GM19025 (cell line): Measurements from ENCODE around the gene GMDS.

ENCODE experiments used
- ATAC-seq: cut with Tn5 transposase; IDR thresholded peaks from one replicate; pipeline ENCODE4 v1.9.1; 2021; ENCODE audit warnings: mild to moderate bottlenecking, low read depth, moderate library complexity; ENCODE audit not compliant: unreplicated experiment

The GMDS gene

DNA sequence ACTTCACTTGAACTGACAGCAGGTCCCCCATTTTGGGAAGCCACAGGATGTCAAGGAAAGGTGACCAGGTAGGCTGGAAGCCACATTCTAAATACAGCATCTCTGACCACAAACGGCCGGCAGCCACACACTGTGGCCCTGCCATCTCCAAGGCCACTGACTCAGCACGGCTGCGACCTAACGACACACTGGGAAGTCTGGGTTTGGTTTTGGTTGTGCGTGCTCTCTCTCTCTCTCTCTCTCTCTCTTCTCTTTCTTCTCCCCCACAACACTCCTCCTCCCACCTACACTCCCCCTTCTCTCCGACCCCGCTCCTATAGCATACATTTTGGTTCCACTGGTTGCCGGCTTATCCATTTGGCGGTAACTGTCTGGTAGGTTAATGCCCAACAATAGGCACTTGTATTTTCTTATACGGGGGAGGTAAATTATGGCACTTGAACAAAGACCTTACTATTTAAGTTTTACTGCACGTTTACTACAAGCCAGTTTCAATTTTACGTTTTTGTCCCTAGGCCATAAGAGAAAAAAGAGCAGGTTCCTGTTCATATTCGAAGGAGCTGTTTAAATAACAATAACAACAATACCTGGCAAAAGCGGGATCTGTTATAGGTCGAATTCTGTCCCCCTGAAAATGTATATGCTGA lies 103.6 kb downstream of the GMDS start:
- ATAC-seq: no peak

DNA sequence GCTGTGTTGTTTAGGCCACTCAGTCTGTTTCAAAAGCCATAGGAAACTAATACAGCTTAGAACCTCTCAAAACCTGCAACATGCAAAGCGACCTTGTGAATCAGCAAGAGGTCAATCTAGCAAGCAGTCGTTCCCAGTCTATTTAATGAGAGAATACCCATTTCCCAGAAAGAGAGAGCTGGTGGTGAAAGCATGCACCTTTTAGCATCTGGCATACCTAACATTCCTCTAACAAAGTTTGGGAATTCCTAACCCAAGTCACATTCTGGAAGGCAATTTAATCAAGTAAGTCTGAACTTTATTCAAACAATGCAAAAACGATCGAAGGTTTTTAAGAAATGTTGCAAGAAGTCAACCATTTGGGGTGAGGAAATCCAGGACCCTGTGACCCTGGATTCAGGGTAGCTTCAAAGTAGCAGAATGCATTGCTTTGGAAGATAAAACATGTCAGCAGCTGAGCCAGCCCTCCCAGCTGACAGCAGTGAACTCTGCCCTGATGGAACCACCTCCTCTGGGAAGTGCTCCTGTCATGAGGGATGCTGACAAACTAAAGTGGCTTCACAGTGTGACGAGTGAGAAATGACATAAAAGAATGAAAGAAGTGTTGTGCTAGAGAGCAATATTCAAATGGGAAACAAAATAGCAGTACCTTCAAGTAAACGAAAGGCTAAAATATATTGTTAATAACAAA lies 104.8 kb downstream of the GMDS start:
- no peak for ATAC-seq

DNA sequence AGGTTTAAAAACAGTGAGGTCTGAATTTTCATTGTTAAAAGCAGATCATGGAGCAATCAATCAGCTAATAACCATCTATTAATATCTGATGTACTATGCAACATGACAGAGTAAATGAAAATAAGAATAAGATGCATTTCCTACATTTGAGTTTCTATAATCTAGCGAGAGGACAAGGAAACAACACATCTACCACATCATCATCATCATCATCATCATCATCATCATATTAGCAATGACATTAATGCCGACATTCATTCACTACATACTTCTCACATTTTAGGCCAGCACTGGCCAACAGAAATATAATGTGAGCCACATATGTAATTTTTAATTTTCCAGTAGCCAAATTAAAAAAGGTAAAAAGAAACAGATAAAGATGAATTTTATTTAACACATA lies 110.0 kb downstream of the GMDS start:
- ATAC-seq: no peak

DNA sequence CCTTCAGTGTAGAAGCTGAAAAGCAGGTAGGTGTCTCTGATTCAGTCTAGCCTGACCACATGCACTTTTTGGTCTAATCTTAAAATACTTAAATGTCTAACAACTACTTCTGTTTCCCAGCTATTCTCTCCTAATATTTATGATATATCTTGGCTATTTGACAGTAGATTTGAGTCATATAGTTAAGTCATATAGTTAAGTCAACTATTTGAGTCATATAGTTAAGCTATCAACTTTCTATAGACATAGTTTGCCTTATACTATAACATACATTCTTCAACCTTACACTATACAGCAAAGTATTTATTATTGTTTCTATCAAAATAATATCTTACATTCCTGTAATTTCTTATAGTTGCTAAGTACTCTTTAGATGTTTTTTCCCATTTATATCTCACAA lies 110.9 kb downstream of the GMDS start:
- ATAC-seq: no peak

DNA sequence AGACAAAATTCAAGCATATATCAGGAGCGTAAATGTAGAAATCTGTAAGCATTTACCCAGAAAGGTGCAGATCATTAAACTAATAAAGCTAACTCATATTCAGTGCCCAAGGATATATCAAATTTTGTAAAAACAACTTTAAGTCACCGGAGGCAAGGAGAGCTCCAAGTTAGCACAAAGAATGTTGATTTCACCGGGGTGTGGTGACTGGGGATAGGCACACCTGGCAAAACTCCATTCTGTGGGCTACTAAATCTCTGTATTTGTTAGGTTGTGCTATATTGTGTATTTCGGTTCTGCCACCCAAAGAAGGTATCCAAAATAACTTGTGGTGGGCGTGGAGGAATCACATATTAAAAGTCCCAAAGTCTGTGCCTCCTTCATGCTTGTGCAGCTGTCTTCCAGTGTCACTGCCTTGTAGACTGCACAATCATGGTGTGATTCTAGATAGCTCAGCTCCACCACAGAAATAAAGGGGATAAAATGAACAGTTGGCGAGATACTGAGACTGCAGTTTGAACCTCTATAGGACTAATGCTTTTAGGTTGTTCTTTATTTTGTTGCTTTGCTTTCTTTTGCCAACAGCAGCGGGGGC lies 111.6 kb downstream of the GMDS start:
- ATAC-seq: no peak

DNA sequence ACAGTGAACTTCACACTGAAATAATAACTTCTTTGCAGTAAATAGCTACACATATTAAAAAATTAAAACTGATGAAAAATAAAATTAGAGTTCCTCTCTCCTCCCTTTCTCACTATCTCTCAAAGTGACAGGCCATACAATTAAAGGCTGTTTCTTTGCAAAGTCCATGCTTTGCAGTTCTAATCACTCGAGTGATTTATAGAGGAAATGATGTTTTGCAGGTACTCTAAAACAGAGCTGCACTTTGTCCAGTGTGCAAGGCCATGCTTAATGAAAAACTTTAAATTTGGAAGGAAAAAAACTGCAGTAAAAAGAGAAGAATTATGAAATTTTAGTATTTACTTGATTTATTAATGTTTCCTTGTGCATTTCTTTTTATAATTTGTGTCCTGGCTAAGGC lies 112.5 kb downstream of the GMDS start:
- no peak for ATAC-seq

DNA sequence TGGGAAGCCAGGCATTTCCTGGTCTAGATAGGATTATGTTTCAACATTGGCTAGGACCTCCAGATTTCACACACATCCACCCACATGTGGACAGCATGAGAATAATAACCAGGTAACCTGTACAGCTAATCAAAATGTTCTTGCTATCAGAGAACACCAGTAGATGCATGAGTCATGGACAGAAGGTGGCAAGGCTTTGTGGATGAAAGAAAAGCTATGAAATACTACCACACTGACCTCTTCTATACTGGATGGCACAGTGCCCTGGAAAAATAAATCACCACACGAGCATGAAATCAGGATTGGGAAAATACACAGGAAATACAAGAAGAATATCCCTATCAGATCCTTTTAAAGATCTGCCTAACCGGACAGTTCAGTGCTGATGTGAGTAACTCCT lies 113.0 kb downstream of the GMDS start:
- no peak for ATAC-seq

DNA sequence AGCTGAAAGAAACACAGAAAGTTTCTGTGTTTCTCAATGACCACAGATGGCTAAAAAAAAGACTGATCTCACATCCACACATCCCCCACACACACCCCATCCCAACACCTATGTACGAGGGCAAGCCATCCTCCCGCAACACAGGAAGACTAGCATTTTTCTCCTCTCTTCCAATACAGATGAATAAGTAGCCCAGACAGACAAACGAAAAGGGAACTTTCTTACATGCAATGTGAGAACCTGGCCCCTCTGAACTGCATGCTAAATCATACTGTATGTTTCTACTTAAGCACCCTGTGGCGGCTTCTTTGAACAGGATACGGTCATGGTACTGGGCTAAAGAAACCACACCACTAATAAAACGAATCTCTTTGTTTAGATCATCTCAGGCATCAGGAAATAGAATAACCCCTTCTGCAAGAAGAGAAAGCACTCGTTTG lies 116.2 kb downstream of the GMDS start:
- ATAC-seq: peak; percentile 60

DNA sequence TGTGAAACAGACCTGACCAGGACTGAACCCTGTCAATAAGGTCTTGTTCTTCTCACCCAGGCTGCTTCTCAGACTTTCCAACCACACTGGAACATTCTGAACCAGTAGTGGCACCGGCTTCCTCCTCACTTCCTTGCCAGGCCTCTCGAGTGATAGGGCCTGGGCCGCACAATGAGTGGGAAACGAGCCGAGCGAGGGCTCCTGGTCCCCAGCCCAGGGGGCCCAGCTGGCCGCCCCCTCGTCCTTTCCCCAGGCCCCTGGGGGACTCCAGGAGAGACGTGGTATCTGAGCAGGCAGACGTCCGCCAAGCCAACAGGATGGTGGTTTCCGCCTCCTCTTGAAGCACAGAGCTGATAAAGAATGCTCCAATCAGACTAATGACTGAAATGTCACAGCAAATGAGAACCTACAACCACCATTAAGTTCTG lies 117.9 kb downstream of the GMDS start:
- peak; percentile 54 for ATAC-seq

DNA sequence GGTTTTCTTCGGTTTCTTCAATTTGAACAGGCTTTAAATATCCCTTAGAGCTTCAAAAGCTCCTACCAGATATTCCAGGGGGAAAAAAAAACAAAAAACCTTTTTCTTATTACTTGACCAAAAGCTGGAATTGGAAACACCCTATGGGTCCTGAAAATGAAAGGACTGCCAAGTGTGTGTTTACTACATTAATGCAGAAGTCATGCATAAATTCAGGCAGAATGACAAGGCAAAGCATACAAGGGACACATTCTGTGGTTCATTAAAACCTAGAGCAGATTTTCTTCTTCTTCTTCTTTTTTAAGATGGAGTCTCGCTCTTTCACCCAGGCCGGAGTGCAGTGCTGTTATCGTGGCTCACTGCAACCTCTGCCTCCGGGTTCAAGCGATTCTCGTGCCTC lies 119.1 kb downstream of the GMDS start:
- ATAC-seq: no peak

DNA sequence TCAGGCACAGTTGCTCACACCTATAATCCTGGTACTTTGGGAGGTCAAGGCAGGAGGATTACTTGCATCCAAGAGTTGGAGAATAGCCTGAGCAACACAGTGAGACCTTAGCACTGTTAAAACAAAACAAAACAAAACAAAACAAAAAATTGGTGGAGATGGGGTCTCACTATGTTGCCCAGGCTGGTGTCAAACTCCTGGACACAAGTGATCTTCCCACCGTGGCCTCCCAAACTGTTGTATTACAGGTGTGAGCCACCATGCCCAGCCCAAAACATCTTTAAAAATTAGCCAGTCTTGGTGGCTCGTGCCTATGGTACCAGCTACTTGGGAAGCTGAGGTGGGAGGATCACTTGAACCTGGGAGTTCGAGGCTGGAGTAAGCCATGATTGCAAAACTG lies 120.2 kb downstream of the GMDS start:
- ATAC-seq: no peak

DNA sequence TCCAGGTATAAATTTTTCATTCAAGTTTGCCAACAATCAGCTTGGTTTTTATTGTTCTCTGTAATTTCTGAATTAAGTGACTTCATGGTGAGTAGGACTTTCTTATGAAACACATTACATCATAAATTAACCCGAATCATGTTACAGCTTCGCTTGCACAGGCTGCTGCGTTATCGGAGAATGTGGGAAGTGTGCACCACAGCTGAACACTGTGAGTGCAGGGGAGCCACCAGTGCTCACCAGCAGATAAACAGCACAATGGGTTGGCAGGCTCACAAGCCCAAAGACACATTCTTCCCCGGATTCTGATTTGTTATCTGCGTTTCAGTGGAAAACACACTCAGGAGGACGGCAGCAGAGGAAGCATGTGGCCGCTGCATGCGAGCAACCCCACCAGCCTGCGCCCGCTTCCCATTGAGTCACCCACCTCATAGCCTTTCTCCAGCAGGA lies 121.1 kb downstream of the GMDS start:
- no peak for ATAC-seq

DNA sequence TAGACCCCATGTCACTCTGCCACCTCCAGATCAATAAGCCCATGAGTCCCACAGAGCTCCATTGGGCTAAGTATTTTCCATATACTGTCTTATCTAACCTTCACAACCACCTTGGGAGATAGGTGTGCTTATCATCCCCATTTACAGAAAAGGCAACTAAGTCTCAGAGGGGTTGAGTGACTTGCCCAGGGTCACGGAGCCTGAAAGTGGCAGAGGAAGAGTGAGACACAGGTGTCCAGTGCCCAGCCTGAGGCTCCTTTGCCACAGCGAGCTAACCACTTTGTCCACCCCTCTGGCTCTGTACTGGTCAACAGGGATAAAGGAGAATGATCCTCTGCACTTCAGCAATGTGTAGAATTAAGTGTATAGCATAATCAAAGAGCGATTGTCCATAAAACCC lies 124.5 kb downstream of the GMDS start:
- ATAC-seq: no peak

DNA sequence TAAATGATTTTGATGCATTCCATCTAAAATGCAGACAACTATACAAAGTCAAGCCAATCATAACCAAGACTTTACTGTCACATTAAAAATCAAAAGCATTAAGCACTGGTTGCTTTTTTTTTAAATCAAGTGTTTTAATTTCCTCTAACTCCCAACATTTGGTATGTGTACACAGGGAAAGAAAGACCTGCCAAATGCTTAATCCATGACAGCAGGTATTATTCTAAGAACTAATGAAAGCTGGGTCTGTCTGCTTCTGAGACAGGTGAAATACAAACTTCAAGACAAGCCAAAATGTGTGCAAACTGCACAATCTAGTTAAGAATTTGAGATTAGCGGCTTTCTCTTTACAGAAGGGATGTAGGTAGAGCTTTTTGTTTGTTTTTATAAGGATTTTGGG lies 126.1 kb downstream of the GMDS start:
- no peak for ATAC-seq

DNA sequence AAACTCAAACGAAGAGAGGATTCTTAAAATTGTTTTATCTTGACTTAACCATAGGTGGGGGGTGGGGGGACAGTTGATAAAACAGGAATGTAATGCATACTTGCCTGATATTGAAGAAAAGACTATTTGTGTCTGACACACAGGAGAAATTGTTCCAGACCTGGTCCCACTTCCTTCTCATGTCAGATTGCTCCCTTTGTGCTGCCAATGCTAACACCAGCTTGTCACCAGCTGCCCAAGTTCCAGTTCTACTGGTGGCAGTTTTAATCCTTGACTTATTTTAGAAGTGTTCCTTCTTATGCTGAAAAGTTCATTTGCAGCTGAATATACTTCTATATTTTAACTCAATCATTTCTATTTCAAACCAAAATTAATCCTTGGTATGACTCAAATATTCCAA lies 127.3 kb downstream of the GMDS start:
- ATAC-seq: no peak

DNA sequence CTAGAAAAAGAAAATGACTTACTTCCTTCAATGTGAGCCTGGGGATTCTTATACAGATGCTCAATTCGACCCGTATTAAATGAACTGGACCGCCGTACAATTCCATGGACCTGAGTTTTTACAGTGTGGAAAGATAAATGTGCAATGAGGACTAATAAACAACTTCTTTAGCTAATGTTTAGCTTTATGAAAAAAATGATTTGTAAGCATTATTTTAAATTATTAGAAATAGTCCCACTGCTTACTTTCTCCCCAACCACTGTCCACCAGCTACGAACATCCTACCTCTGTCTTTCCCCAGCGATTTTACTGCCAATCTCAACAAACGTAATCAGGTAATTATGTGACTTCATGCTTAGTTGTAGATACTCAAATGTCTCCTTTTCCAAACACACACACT lies 128.0 kb downstream of the GMDS start:
- no peak for ATAC-seq

DNA sequence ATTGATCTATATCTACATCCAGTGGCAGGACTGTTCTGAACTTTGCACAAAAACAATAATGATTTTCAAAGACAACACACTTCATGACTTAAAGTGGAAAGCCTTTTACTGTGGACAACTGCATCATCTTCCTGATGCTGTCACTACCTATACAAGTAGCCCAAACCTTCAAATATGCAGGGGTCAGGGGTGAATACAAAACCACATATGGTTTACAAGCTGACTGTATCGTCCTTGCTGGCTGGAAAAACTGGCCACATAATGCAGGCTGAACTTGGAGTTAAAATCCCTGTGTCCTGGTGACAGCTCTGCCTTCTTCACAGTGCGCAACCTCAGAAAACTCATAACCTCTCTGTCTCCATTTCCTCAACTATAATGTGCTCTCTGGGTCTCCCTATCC lies 128.9 kb downstream of the GMDS start:
- no peak for ATAC-seq

DNA sequence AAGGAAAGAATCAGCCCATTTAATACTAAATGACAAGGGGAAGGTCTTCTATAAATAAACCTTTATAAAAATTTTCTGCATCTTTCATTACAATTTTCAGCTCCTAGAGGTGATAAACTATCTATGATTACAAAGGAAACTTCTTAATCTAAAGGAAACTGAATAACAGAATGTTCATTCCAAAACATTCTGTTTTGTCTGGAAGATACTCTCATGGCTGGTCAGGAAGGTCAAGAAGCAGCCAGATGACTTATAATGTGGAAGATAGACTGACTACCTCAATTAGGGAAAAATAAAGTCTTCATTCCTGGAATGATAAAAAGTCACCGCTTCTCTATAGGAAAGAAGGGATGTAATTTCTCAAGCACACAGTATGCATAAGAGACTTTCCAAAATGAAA lies 131.3 kb downstream of the GMDS start:
- ATAC-seq: no peak

DNA sequence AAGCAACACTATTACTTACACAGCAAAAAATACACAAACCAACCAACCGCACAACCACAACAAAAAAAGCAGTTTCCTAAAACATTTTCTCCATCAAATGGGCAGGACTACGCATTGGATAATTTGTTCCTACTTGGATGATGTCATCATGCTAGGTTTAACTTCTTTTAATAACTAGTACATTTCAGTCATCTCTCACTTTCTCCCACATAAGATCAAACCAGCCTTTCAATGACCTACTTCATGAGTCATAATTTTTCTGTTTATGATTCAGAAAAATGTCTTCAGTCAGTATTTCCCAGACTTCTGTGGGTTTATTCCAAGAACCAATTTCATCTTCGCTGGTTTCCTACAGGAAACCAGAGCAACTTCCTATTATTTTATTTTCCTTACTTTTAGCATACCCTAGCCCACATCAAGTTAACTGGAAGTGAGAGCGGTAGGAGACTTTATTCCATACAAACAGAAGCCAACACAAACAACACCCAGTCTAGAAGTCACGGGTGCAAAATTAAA lies 134.2 kb downstream of the GMDS start:
- no peak for ATAC-seq

DNA sequence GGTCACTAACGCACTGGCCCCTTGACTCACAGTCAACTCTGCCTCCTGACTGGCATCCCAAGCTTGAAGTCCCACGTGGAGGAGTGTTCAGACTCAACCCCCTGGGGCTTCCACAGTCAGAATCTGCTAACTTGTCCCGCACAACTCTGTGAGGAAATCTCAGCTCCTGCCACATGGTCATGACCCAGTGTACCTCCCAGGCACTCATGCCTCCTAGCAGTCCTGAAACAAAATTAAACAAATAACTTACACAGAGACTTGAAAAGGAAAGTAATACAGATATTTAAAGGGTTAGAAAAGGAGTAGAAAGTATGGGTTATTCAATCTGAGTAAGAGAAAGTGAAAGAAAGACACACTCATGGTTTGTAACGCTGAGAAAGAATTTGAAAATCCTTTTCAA lies 134.9 kb downstream of the GMDS start:
- ATAC-seq: peak; percentile 61

DNA sequence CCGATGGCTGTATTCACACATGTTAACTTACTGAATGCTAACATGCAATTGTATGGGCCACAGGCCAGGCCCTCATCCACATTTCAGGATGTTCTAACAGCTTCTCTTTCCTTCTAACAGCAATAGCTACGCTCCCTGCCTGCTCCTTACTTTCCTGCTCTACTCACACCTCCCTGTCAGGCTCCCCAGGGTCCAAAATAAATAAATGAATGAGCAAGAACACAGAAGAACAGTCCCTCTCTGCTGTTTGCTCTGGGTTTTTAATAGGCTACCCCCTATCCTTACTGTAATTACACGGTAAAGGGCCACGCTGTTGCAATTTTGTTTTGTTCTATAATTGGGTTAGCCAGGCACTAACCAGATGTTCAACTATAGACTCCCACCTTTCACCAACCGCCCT lies 135.6 kb downstream of the GMDS start:
- no peak for ATAC-seq
